HepG2 (cell line): ENCODE measurements around the gene SRD5A1. TPM values are rescaled to one million over a fixed set of nuclear protein-coding genes. Genes with fewer than 3 reads are reported as not detected.

Source experiments
- AHR ChIP-seq: IDR thresholded peaks from 2 replicates; pipeline ENCODE4 v1.6.1; 2018; ENCODE audit warnings: missing genetic modification reagents, missing compliant biosample characterization
- ATAD3A ChIP-seq: sonication (generic); formaldehyde crosslinking; IDR thresholded peaks from 2 replicates; pipeline ENCODE4 v1.4.0; 2020; ENCODE audit warnings: missing genetic modification reagents
- E2F2 ChIP-seq: sonication (generic); formaldehyde crosslinking; IDR thresholded peaks from 2 replicates; pipeline ENCODE4 v1.4.0; 2020; ENCODE audit warnings: missing genetic modification reagents, borderline replicate concordance
- HOMEZ ChIP-seq: IDR thresholded peaks from 2 replicates; pipeline ENCODE4 v1.6.1; 2016; ENCODE audit warnings: low read depth
- IKZF1 ChIP-seq: fragments of 450-650 bp; IDR thresholded peaks from 2 replicates; pipeline ENCODE4 v1.7.1; 2016
- JDP2 ChIP-seq: sonication (generic); formaldehyde crosslinking; IDR thresholded peaks from 2 replicates; pipeline ENCODE4 v1.8.1; 2022; ENCODE audit warnings: missing genetic modification reagents, borderline replicate concordance
- MNT ChIP-seq: fragments of 450-650 bp; IDR thresholded peaks from 2 replicates; pipeline ENCODE4 v1.6.1; 2016
- POGK ChIP-seq: sonication (generic); formaldehyde crosslinking; conservative IDR thresholded peaks from 2 replicates; pipeline ENCODE4 v1.8.0; 2022; ENCODE audit warnings: mild to moderate bottlenecking, moderate library complexity, missing genetic modification reagents
- SATB2 ChIP-seq: sonication (generic); formaldehyde crosslinking; IDR thresholded peaks from 2 replicates; pipeline ENCODE4 v1.5.0; 2020; ENCODE audit warnings: missing genetic modification reagents
- SMYD3 ChIP-seq: sonication (generic); formaldehyde crosslinking; IDR thresholded peaks from 2 replicates; pipeline ENCODE4 v1.8.1; 2023; ENCODE audit warnings: mild to moderate bottlenecking, missing genetic modification reagents
- TBX2 ChIP-seq: sonication (generic); formaldehyde crosslinking; IDR thresholded peaks from 2 replicates; pipeline ENCODE4 v1.5.0; 2020; ENCODE audit warnings: missing genetic modification reagents, mild to moderate bottlenecking, borderline replicate concordance
- TFE3 ChIP-seq: IDR thresholded peaks from 2 replicates; pipeline ENCODE4 v1.6.1; 2016
- ZBTB2 ChIP-seq: sonication (generic); formaldehyde crosslinking; IDR thresholded peaks from 2 replicates; pipeline ENCODE4 v1.8.0; 2022; ENCODE audit warnings: low read depth, missing genetic modification reagents
- ZFP1 ChIP-seq: IDR thresholded peaks from 2 replicates; pipeline ENCODE4 v1.6.1; 2016
- ZFP36 ChIP-seq: fragments of 150-350 bp; IDR thresholded peaks from 2 replicates; pipeline ENCODE4 v1.6.1; 2018; ENCODE audit warnings: borderline replicate concordance, low read length, low read depth; ENCODE audit not compliant: partially characterized antibody
- ZGPAT ChIP-seq: IDR thresholded peaks from 2 replicates; pipeline ENCODE4 v1.6.1; 2016; ENCODE audit warnings: mild to moderate bottlenecking
- ZNF138 ChIP-seq: sonication (generic); formaldehyde crosslinking; IDR thresholded peaks from 2 replicates; pipeline ENCODE4 v1.5.0; 2020; ENCODE audit warnings: mild to moderate bottlenecking, low read depth, missing genetic modification reagents
- ZNF816 ChIP-seq: sonication (generic); formaldehyde crosslinking; IDR thresholded peaks from 2 replicates; pipeline ENCODE4 v1.8.0; 2022; ENCODE audit warnings: missing genetic modification reagents, mild to moderate bottlenecking, borderline replicate concordance
- polyA plus RNA-seq, 8 experiments: library from polyadenylated mRNA; depleted of rRNA in 3 of 8; stranded (reverse) in 7 of 8; unstranded in 1 of 8; fragments of >200 nt; fragmentation: Illumina TruSeq in 4 of 8; extraction: Trizol in 4 of 8; gene quantifications; 2 replicates each; pipeline versions ENCODE4 v1.2.1 to v1.2.3, GENCODE V29; 2011 to 2016; ENCODE audit warnings: low read depth in 4 of 8, missing spikeins in 1 of 8, mixed read lengths in 1 of 8; ENCODE audit not compliant: insufficient read depth in 1 of 8
- total RNA-seq, 5 experiments: library from RNA; depleted of rRNA; stranded (reverse); fragments of >200 nt; fragmentation: Illumina TruSeq; extraction: Trizol; gene quantifications; 2 replicates each; pipeline ENCODE4 v1.2.3, GENCODE V29; 2016; ENCODE audit warnings: low read depth in 1 of 5

Gene SRD5A1
- total and polyA plus RNA-seq, 2 of the 13 experiments (the other 11 are each of a cell fraction or from before 2014, with no cell fraction given) = 6.1 to 9.9 TPM

GRCh38 chr5:6712577-6713273, 79.5 kb downstream of the SRD5A1 start (continued):
- TF ChIP-seq ZGPAT (CRISPR knock-in tag) (peak; percentile 54; the same call in 1 of the 2 replicates), HOMEZ (CRISPR knock-in tag) (peak; percentile 14; the same call in 1 of the 2 replicates), ZFP36 (no peak), AHR (no peak), ZFP1 (CRISPR knock-in tag) (no peak), E2F2 (no peak), POGK (CRISPR knock-in tag) (no peak; the same call in 1 of the 2 replicates), ATAD3A (CRISPR knock-in tag) (no peak), JDP2 (CRISPR knock-in tag) (peak; percentile 38; the same call in 1 of the 2 replicates), IKZF1 (no peak), ZNF138 (peak; percentile 97), TFE3 (CRISPR knock-in tag) (peak; percentile 52; the same call in 1 of the 2 replicates), SMYD3 (CRISPR knock-in tag) (no peak), MNT (0 out of 2 replicates have a peak, but pooled peaks have one; percentile 13), SATB2 (CRISPR knock-in tag) (0 out of 2 replicates have a peak, but pooled peaks have one; percentile 61), TBX2 (CRISPR knock-in tag) (peak; percentile 87), ZBTB2 (CRISPR knock-in tag) (peak; percentile 94), ZNF816 (peak; percentile 97)
